ENCODE results near the gene NUP98.

GRCh38 chr11:3667149-3668035 is 130.0 kb downstream of the NUP98 start:
- TF ChIP-seq POLR2A (IDR thresholded peaks at IDR 0.05) (no peak), CTCF (IDR thresholded peaks at IDR 0.05 in 4 of 5, conservative IDR thresholded peaks at IDR 0.05 in 1 of 5) (no peak)

Data from gastrocnemius medialis (tissue), 4 donors.